Activated CD8-positive, alpha-beta memory T cell treated with anti-CD3 and anti-CD28 coated beads for 24 hours (primary cell): Measurements from ENCODE around the gene FOXL1.

Experiments
- DNase-seq: peaks from one replicate; pipeline ENCODE4 v3.0.0-alpha.2; 2020

FOXL1 gene

DNA sequence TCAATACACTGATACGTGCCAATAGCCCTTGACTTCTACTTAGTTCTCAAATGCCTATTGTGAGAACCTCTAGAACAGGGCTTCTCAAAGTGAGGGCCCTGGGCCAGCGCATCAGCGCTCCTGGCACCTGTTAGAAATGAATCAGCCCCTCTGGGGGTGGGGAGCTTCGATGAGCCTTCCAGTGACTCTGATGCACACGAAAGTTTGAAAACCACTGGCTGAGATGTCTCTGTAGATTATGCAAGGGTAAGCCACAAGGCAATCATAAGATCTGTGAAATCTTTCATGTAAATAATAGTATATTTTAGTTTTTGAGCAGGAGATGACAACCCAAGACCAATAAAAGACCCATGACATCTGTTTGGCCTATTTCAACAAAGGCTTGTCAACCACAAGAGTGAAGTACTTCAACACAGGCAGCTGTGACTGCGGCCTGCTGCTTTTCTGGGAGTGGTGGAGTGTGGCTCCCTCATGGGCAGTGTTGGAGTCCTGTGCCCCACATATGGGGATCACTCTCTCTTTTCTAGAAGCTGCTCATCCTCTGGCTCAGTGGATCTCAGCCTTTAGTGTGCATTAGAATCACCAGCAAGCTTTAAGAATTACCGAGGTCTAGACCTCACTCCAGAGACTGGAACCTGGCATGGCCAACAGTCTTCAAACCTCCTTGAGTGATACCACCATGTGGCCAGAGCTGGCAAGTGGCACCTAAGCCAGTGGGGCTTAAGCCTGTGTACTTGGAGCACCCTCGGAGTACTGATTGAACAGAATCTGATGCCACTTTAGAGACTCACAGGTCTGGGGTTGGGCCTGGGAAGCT is 29.1 kb upstream of the FOXL1 start:
- DNase-seq = no peak

DNA sequence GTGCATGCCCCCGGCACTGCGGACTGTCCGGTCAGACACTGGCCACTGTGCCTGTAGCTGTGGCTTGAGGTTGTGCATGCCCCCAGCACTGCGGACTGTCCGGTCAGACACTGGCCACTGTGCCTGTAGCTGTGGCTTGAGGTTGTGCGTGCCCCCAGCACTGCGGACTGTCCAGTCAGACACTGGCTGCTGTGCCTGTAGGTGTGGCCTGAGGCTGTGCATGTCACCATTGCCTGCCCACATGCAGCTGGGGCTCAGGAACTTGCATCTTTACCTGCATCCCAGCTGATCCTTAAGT is 28.5 kb upstream of the FOXL1 start:
- no peak for DNase-seq

DNA sequence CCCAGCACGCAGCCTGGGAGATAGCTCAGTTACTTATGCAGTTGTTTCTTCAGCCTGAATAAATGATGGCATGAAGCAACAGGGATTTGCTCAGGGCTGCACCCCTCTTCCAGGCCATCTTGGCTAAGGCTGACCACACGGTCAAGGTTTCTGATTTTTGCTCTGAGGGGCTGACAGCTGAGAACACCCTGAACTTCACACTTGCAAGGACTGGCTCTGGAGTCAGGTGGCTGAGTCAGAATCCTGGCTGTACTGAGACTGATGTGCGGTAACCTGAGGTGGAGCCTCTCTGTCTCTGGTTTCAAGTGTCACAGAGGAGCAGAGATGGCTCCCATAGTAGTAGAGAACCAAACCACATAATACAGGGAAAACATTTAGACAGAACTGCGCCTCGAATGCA is 28.1 kb upstream of the FOXL1 start:
- no peak for DNase-seq

DNA sequence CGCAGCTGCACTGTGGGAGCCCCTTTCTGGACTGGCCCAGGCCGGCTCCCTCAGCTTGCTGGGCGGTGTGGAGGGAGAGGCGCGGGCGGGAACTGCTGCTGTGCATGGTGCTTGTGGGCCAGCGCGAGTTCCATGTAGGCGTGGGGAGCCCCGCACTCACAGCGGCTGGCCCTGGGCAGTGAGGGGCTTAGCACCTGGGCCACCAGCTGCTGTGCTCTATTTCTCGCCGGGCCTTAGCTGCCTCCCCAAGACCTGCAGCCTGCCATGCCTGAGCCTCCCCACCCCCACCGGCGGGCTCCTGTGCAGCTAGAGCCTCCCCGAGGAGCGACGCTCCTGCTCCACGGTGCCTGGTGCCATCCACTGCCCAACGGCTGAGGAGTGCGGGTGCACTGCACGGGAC is 25.0 kb upstream of the FOXL1 start:
- DNase-seq = no peak

DNA sequence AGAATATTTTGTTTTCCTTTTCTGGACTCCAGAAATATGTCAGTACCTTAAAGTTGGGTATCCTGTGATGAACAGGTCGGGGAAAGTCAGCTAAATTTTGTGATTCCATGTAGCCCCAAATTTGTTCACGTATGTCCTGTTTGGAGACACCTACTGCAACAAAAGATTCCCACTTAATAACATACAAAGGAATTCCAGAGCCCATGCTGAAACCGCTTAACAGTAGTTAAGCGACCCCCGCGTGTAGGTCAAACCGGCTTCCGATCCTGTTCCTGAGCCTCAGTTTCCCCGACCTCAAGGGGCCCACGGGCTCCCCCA is 23.8 kb upstream of the FOXL1 start:
- no peak for DNase-seq

DNA sequence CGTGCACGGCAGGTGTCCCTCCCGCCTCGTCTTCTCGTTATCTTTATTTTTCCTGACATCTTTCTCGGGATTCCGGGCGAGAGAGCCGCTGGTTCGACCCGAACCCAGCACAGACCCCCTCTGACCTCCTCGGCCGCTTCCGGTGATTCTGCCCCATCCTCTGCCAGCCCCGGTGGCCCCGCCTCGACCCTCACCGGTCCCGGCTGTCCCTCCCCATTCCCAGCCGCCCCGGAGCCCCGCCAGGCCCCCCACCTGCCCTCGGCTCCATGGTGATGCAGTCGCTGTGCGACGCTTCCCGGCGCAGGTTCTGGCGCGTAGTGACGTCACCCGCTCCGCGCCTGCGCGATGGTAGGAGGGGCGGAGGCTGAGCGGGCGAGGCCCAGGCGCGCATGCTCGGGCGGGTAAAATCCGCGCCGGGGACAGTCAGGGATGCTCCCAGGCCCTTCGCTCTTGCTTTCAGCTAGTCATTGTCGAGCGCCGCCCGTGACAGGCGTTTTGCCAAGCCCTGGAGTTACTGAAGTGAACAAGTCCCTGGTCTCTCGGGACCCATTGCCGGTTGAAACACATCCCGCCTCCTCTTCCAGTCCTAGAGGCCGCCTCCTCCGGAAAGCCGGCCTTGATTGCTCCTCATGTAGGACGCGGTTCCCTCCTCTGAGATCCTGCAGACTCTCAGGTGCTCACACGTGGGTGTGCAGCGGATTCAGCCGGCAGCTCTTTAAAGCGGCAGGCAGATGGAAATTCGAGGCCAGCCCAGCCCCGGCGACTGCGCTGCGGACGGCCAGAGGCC is 23.2 kb upstream of the FOXL1 start, which contains the start of gene MTHFSD:
MTHFSD (minus strand) TSS at position 319 of the 787 bp plus-strand sequence; CDS start at position 268, 51 bp downstream.
- peak; percentile 100 for DNase-seq

DNA sequence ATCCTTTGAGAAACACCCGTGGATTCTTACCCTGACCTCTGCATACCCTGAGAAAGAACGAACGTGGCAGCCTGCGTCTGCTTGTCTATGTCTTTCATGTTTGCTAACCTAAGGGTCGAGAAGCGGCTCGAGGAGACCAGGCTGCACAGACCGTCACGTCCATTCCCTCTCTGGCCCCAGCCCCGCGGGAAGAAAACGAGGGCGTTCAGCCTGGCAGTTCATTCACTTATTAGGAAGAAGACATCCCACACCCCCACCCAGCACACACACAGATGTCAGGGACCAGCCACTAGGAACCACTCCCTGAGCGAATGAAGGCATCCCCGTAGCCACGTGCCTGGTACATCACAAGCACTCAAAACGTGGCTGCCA is 22.7 kb upstream of the FOXL1 start:
- DNase-seq = no peak

DNA sequence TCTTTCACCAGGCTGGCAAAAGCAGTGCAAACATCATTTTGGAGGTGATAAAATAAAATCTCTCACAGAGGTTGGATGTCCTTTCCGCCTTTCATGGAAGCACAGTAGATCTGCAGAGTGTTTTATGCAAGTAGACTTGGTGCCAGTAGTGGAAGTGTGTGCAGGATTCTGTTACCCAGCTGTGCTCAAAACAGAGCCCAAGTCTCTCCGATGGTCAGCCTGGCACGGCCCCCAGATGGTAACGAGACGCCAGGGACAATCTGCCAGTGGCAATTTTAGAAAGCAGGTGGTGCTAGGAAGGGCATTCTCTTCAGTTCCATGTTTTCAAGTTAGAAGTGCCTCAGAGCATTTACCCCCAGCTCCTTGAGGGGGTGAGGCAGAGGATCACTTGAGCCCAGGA is 21.8 kb upstream of the FOXL1 start:
- DNase-seq = no peak

DNA sequence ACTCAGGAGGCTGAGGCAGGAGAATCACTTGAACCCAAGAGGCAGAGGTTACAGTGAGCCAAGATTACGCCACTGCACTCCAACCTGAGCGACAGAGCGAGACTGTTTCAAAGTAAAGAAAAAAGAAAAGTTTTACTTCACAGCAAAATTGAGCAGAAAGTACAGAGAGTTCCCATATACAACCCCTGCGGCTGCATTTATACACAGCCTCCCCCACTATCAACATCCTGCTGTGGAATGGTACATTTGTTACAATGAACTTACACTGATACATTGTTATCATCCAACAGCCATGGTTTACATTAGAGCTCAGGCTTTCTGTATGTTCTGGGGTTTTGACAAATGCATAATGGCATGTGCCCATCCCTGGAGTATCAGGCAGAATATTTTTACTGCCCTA is 20.8 kb upstream of the FOXL1 start:
- no peak for DNase-seq

DNA sequence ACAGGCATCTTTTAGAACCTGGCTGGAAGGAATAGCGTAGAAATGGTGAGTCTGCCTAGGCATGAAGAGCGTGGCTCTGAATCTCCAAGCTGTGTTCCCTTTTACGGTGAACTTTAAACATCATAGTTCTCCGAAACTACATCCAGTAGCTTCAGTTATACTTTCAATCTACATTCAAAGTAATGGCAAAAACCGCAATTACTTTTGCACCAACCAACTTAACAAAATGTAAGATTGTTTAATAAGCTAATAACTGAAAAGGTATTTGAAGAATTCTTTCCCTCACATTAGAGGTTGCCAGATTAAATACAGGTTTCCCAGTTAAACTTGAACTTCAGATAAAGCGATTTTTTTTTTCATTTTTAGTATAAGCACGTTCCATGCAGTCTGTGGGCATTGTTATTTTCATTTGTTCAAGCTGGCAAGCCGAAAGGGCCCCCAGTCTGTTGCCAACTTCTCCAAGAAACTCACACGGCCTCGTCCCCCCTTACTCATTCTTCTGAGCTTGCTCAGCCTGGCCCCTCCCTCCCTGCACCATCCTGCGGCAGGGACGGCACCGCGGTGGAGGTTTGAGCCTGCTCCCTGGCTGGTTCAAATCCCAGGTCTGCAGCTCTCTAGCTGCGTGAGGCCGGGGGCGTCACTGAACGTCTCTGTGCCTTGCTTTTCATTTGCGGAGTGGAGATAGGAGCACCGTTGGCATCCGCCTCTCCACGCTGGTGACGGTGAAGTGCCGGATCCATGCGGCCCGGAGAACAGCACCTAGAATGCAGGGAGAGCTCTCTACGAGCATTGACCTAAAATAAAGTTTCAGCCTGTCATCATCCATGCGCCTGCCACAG is 19.8 kb upstream of the FOXL1 start:
- DNase-seq = no peak

DNA sequence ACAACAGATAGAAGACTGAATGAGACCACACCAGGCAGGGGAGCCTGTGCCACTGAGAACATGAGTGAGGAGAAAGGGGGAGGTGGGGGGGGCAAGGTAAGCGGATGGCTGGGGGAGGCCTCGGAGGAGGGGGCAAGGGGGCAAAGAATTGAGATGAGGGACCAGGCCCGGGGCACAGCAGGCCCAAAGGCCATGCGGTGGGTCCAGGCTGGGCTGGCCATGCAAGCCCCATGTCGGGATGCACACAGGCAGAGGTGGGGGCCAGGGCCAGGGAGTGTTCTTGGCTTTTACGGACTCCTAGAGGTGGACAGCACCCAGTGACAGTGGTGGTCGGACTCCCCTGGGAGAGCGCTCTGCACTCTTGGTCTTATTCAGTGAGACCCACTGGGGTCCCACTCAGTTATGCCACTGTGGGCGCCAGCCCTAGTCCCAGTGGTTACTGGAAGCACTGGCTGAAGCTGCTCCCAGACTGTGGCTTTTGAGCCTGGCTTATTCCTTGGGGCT is 18.5 kb upstream of the FOXL1 start:
- no peak for DNase-seq

DNA sequence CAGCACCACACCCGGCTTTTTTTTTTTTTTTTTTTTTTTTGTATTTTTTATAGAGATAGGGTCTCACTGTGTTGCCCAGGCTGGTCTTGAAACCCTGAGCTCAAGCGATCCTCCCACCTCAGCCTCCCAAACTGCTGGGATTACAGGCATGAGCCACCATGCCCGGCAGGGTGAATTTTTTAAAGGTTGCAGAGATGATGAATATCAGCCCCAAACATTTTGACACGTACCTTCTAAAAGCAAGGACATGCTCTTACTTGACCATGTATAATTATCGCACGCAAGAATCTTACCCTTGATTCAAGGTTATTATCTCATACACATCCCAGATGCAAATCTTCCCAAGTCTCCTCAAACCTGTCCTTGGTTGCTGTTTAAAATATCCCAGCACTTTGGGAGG is 16.0 kb upstream of the FOXL1 start:
- no peak for DNase-seq

DNA sequence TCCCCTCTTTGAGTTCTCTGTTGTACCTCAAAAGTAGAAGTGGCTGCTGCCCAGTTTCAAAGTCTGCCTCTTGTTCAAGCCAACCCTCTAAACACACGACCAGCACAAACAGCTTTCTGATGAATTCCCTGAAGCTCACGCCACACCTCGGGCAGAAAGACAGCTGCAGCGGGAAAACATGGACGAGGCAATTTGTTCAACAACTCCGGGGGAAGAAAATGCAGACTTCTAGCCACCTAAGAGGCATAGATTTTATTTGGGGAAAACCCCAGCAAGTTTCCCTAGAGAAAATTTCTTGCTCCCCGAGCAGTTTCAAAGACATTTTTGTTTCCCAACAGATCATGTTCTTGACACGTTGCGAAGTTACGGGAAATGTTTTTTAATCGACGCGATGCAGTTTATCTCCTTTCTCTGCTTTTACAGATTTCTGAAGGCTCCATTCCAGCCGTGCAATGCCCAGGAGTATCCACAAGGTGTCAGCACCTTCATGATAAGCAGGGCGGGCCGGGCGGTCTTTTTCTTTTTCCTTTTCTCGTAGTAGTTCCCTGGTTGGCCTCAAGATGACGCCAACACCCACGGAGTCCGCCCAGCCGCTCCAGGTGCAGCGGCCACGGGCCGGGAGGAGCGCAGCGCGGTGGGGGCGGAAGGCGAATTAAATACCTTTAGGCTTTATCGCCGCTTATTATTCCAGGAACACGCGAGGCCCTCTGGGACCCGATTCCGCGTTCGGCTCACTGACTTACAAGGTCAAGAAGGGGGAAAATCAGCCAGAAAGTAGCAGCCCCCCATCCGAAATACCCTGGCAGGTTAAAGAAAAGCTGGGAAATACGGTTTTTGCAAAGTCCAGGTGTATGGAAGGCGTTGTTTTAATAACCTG is 14.6 kb upstream of the FOXL1 start:
- DNase-seq = peak; percentile 92

DNA sequence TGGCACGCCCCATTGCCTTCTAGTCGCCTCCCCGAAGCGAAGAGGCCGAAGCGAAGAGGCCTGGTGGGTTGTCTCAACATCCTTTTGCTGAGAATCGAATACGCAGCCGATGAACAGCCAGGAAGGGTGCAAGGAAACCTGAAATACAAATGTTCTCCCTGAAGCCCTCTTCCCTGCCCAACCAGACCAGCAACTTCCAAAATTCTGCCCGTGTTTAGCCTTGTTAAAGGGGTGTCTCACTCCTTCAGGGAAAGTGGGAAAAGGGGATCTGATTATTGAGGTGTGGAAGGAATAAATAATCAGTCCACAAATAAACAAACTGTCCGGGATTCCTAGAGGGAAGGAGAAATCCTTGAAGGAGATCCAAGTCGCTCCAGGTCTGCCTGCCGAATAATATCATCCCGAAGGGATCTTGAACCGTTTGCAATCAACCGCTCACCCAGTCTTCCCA is 13.1 kb upstream of the FOXL1 start:
- no peak for DNase-seq

DNA sequence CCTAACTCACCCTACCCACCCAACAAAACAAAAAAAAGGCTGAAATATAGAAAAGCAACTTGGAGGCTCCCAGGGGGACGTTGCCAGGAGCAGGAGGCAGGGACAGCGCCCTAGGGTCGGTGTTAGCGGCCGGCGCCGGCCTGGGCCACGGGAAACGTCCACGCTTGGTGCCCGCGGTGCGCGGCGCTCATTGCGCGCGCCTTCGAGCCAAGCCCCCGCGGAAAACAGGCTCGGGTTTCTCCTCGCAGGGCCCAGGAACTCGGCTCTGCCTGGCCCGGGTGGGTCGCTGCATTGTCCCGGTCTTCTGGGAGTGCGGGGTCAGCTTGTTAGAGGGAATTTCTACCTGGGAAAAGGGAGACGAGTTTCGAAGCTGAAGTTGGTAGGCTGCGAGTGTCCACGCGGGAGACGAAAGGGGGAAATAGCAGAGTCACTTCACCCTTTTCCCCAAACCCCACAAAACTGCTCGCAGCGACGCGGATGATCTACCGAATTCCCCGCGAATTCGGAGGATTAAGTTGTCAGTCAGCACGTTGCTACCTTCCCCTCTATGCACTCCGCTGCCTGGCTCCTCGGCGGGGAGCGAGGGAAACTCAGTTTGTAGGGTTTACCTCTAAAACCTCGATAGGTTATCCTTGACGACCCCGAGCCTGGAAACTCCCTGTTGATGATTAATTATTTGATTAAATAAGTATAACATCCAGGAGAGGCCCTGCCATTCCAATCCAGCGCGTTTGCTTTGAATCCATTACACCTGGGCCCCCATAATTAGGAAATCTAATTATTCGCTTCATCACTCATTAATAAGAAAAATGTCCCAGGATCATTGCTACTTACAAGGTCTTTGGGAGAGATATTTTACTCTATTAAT is 12.5 kb upstream of the FOXL1 start:
- DNase-seq = no peak

DNA sequence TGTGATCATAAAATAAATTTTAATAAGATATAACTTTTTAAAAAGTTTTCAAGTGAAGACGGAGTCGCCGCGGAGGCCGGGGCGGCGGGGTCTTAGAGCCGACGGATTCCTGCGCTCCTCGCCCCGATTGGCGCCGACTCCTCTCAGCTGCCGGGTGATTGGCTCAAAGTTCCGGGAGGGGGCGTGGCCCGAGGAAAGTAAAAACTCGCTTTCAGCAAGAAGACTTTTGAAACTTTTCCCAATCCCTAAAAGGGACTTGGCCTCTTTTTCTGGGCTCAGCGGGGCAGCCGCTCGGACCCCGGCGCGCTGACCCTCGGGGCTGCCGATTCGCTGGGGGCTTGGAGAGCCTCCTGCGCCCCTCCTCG is 11.8 kb upstream of the FOXL1 start, which contains the start of gene FOXC2:
FOXC2 (plus strand) TSS at position 229 of the 365 bp plus-strand sequence. CDS start 507 bp downstream, outside the sequence.
- peak; percentile 67 for DNase-seq

DNA sequence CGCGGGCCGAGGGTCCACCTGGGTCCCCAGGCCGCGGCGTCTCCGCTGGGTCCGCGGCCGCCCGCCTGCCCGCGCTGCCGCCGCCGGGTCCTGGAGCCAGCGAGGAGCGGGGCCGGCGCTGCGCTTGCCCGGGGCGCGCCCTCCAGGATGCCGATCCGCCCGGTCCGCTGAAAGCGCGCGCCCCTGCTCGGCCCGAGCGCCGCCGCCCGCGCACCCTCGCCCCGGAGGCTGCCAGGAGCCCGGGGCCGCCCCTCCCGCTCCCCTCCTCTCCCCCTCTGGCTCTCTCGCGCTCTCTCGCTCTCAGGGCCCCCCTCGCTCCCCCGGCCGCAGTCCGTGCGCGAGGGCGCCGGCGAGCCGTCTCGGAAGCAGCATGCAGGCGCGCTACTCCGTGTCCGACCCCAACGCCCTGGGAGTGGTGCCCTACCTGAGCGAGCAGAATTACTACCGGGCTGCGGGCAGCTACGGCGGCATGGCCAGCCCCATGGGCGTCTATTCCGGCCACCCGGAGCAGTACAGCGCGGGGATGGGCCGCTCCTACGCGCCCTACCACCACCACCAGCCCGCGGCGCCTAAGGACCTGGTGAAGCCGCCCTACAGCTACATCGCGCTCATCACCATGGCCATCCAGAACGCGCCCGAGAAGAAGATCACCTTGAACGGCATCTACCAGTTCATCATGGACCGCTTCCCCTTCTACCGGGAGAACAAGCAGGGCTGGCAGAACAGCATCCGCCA is 11.2 kb upstream of the FOXL1 start:
- no peak for DNase-seq

DNA sequence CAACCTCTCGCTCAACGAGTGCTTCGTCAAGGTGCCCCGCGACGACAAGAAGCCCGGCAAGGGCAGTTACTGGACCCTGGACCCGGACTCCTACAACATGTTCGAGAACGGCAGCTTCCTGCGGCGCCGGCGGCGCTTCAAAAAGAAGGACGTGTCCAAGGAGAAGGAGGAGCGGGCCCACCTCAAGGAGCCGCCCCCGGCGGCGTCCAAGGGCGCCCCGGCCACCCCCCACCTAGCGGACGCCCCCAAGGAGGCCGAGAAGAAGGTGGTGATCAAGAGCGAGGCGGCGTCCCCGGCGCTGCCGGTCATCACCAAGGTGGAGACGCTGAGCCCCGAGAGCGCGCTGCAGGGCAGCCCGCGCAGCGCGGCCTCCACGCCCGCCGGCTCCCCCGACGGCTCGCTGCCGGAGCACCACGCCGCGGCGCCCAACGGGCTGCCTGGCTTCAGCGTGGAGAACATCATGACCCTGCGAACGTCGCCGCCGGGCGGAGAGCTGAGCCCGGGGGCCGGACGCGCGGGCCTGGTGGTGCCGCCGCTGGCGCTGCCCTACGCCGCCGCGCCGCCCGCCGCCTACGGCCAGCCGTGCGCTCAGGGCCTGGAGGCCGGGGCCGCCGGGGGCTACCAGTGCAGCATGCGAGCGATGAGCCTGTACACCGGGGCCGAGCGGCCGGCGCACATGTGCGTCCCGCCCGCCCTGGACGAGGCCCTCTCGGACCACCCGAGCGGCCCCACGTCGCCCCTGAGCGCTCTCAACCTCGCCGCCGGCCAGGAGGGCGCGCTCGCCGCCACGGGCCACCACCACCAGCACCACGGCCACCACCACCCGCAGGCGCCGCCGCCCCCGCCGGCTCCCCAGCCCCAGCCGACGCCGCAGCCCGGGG is 10.4 kb upstream of the FOXL1 start:
- peak; percentile 61 for DNase-seq
